Bronchial epithelial cell (primary cell): ENCODE results near the gene NFYC. TPM values are rescaled to one million over a fixed set of nuclear protein-coding genes. Genes with fewer than 3 reads are reported as not detected.

ENCODE experiments used
- DNase-seq: peaks from one replicate; pipeline ENCODE4 v3.0.0-alpha.2; 2010; ENCODE audit warnings: low read depth
- FAIRE-seq: peaks from 2 replicates; lab custom pipeline; 2011; peaks lifted over from hg19 to GRCh38; lab: Jason Lieb, UNC
- H3K27me3 ChIP-seq: 2 replicates; pipeline ENCODE4 v1.5.1; 2011; ENCODE audit warnings: low read length; ENCODE audit not compliant: control insufficient read depth, insufficient read depth
- H3K36me3 ChIP-seq: 2 replicates; pipeline ENCODE4 v1.5.1; 2011; ENCODE audit warnings: low read length; ENCODE audit not compliant: control insufficient read depth, insufficient read depth
- H3K4me3 ChIP-seq: 2 replicates; pipeline ENCODE4 v1.5.1; 2011; ENCODE audit warnings: mild to moderate bottlenecking, low read depth, low read length, control low read depth
- total RNA-seq: library from RNA; depleted of rRNA; stranded (reverse); fragments of >200 nt; gene quantifications from 2 replicates; pipeline ENCODE4 v1.2.1, GENCODE V29; 2014
- TF ChIP-seq, protein P1 (sequence below): IDR thresholded peaks from 2 replicates; pipeline ENCODE4 v1.5.1; 2011; ENCODE audit warnings: mild to moderate bottlenecking, moderate library complexity, low read length, control low read depth, inconsistent platforms; ENCODE audit not compliant: insufficient read depth, severe bottlenecking

NFYC gene
- total RNA-seq, 1 donor from 2014 or later = 22.9 TPM

GRCh38 chr1:40768146-40768990 is 76.9 kb downstream of the NFYC start:
- DNase-seq = no peak
- no peak overlapping the region for H3K4me3 ChIP-seq
- TF ChIP-seq, protein P1, sequence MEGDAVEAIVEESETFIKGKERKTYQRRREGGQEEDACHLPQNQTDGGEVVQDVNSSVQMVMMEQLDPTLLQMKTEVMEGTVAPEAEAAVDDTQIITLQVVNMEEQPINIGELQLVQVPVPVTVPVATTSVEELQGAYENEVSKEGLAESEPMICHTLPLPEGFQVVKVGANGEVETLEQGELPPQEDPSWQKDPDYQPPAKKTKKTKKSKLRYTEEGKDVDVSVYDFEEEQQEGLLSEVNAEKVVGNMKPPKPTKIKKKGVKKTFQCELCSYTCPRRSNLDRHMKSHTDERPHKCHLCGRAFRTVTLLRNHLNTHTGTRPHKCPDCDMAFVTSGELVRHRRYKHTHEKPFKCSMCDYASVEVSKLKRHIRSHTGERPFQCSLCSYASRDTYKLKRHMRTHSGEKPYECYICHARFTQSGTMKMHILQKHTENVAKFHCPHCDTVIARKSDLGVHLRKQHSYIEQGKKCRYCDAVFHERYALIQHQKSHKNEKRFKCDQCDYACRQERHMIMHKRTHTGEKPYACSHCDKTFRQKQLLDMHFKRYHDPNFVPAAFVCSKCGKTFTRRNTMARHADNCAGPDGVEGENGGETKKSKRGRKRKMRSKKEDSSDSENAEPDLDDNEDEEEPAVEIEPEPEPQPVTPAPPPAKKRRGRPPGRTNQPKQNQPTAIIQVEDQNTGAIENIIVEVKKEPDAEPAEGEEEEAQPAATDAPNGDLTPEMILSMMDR = no peak
- H3K27me3 ChIP-seq = no peaks in the 10 kb centered on the region
- H3K36me3 ChIP-seq = peaks cover 20% of the 10 kb centered on the region
- no peak for FAIRE-seq

- TF ChIP-seq, protein P1 = peak; percentile 23
- no peaks in the 10 kb centered on the region for H3K27me3 ChIP-seq
- FAIRE-seq (no peak), DNase-seq (no peak)
- no peak overlapping the region for H3K4me3 ChIP-seq
- peaks cover 20% of the 10 kb centered on the region for H3K36me3 ChIP-seq
These were observed 78.3 kb downstream of the NFYC start for GRCh38 chr1:40769815-40770214.

GRCh38 chr1:40770296-40771070 is 79.0 kb downstream of the NFYC start:
- no peak overlapping the region for H3K4me3 ChIP-seq
- DNase-seq (no peak), FAIRE-seq (no peak)
- TF ChIP-seq, protein P1 = peak; percentile 6
- H3K27me3 ChIP-seq = no peaks in the 10 kb centered on the region
- peaks cover 19% of the 10 kb centered on the region for H3K36me3 ChIP-seq

DNA sequence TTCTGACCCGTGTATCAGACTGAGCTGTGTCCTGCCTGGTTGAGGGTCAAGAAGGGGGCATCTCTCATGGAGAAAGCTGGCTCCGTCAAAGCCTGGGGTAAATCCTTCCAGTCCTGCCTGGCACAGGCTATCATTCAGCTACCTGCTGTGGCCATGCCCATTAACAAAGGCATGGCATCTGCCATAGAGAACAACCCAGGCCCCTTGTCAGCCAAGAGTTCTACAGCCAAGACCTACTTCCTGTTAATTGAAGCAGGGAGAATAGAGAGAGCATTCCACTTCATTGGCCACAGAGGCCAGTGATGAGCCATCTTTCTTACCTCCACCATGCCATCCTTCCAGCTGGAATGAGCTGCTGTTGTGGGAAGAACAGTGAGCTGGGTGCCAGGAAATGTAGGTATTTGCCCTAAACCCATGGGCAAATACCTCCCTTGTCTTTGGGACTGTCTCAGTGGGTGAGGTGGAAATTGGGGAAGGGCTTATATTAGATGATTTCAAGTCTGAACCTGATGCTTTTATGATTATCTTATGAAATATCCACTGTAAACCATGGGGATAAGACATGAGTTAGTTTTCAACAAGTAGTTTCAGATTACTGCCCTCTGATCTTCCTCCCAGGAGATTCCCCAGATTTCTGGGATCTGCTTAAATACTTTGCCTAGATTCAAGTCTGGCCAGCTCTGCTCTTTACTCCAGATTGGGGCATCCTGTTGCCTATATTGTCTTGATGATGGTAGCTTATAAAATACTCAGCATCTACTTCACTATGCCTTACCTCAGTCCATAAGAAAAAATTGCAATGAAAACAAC is 80.8 kb downstream of the NFYC start:
- H3K36me3 ChIP-seq = peaks cover 8% of the 10 kb centered on the region
- no peak overlapping the region for H3K4me3 ChIP-seq

DNA sequence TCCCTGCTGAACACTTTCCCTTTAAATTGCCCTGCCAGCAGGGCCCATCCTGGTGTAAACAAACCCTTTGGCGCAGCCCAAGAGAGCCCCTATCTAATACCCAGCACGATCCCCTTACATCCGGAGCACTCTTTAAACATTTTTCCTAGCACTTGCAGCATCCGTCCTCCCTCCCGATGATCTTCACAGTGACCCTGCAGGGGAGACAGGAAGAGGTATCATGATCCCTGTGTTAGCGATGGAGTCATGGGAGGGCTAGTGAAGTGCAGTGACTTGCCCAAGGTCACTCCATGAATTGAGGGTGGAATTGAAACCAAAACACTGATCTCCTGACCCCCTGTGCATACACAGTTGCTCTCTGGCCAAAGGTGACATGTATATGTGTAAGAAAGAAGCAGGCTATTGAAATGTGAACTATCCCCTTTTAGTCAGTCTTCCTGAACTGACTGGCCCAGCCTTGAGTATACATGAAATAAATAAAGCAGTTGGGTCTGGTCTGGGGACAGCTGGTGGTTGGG is 82.3 kb downstream of the NFYC start:
- Histone ChIP-seq H3K36me3 (peaks cover 7% of the 10 kb centered on the region), H3K4me3 (no peak overlapping the region), H3K27me3 (no peaks in the 10 kb centered on the region)
- TF ChIP-seq, protein P1 = no peak
- no peak for FAIRE-seq
- DNase-seq = no peak

More for the DNA sequence above, 80.8 kb downstream of the NFYC start:
- H3K27me3 ChIP-seq = no peaks in the 10 kb centered on the region
- FAIRE-seq (no peak), DNase-seq (no peak)
- TF ChIP-seq, protein P1 = no peak
